Measurements from ENCODE around the gene RDX. TPM values are rescaled to one million over a fixed set of nuclear protein-coding genes. Genes with fewer than 3 reads are reported as not detected.

The RDX gene
- total and polyA plus RNA-seq, 2 of the 8 experiments (the other 6 are each of a cell fraction or from before 2014, with no cell fraction given): 27.4 to 100 TPM

DNA sequence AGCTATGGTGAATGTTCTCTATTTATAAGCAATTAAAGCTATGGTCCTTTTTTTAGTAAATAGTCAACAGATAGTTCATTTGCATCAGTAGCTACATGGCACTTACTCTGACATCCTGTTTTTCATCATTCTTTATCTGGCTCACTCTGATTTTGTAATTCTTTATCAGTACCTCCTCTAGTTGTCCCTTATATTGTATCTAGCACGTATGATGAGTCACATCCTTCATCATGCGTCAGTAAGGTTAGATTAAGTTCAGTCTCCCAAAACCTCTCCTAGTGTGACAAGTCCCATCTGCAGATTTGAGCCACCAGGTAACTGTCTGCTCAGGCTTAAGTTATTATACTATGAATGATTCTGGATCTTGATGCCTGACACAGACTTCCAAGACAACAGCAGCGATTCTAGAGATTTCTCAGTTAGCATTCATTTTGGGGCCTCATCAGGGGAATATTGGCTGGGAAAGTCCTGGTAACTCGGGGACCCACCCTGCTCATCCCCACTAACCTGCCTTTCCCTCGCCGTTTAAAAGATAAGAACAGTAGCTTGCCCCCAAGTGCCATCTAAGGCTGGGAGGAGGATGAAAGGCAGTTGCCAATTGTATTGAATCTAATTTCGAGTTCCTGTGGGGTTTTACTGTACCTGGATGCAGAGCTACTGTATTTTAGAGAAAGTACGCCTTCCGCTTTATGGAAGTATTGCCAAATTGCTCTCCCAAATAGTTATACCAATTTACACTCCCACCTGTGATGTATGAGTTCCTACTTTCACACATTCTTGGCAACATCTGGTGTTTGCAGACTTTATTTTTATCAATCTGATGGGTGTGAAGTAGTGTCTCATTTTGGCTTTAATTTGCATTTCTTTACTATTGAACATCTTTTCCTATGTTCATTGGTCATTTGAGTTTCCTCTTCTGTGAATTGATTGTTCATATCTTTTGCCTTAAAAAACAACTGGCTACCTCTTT is 147.4 kb downstream of the RDX start (continued):
- TF ChIP-seq NANOG (IDR thresholded peaks at IDR 0.05; ENCODE audit: insufficient read depth, low read depth, low read length, poor library complexity, severe bottlenecking) (no peak), FOSL1 (IDR thresholded peaks at IDR 0.05; ENCODE audit: insufficient read depth, low read depth, low read length) (no peak), CBX5 (IDR thresholded peaks at IDR 0.05; ENCODE audit: low read depth, low read length) (no peak), HDAC6 (IDR thresholded peaks at IDR 0.05; ENCODE audit: low read depth, low read length) (no peak), CBX8 (IDR thresholded peaks at IDR 0.05; ENCODE audit: borderline replicate concordance, low read depth, low read length) (no peak)

Data from H1 (cell line).